ENCODE data around the gene SP8.

GRCh38 chr7:20776942-20777341, 9.7 kb downstream of the SP8 start:
- TF ChIP-seq RXRA (IDR thresholded peaks at IDR 0.05; ENCODE audit: borderline replicate concordance, low read depth) (no peak), CTCF (IDR thresholded peaks at IDR 0.05) (no peak), RAD21 (IDR thresholded peaks at IDR 0.05; ENCODE audit: low read length) (no peak)
